Neural cell (in vitro differentiated cells): Measurements from ENCODE around the gene CLDN18. TPM values are rescaled to one million over a fixed set of nuclear protein-coding genes. Genes with fewer than 3 reads are reported as not detected.

Experiments used
- H2AFZ ChIP-seq: fragments of 200-600, 300-800 bp; sonication (generic), shearing (Covaris generic); 2 replicates; pipeline ENCODE4 v1.6.0; 2014; ENCODE audit warnings: low read depth, mild to moderate bottlenecking, antibody characterized with exemption, low read length, moderate library complexity
- H3F3A ChIP-seq: fragments of 200-600 bp; shearing (Covaris generic); 2 replicates; pipeline ENCODE4 v1.6.1; 2016; ENCODE audit warnings: mild to moderate bottlenecking, moderate library complexity, mixed read lengths, antibody characterized with exemption, low read length; ENCODE audit not compliant: insufficient read depth, poor library complexity, severe bottlenecking
- H3K27ac ChIP-seq: fragments of 200-600, 300-800 bp; sonication (generic), shearing (Covaris generic); 2 replicates; pipeline ENCODE4 v1.5.1; 2014; ENCODE audit warnings: mild to moderate bottlenecking, low read length, moderate library complexity
- H3K27me3 ChIP-seq: fragments of 300-800, 200-600 bp; sonication (generic), shearing (Covaris generic); 2 replicates; pipeline ENCODE4 v1.6.0; 2014; ENCODE audit warnings: mild to moderate bottlenecking, low read depth, low read length, moderate library complexity; ENCODE audit not compliant: insufficient read depth
- H3K36me3 ChIP-seq: fragments of 300-800, 200-600 bp; sonication (generic), shearing (Covaris generic); 2 replicates; pipeline ENCODE4 v1.5.1; 2014; ENCODE audit warnings: mild to moderate bottlenecking, antibody characterized with exemption, low read length, moderate library complexity; ENCODE audit not compliant: insufficient read depth
- H3K4me2 ChIP-seq: fragments of 300-800, 200-600 bp; sonication (generic), shearing (Covaris generic); 2 replicates; pipeline ENCODE4 v1.6.0; 2014; ENCODE audit warnings: mild to moderate bottlenecking, low read length
- H3K4me3 ChIP-seq: fragments of 300-800, 200-600 bp; sonication (generic), shearing (Covaris generic); 2 replicates; pipeline ENCODE4 v1.5.1; 2014; ENCODE audit warnings: mild to moderate bottlenecking, low read length, moderate library complexity
- H3K79me2 ChIP-seq: fragments of 200-600 bp; shearing (Covaris generic); replicated peaks from 2 replicates; pipeline ENCODE4 v1.6.0; 2014; ENCODE audit warnings: mild to moderate bottlenecking, low read length, moderate library complexity; ENCODE audit not compliant: insufficient read depth
- H3K9ac ChIP-seq: fragments of 300-800, 200-600 bp; sonication (generic), shearing (Covaris generic); 2 replicates; pipeline ENCODE4 v1.6.1; 2016; ENCODE audit warnings: mild to moderate bottlenecking, low read length, mixed read lengths
- H3K9me2 ChIP-seq: fragments of 200-600 bp; shearing (Covaris generic); 2 replicates; pipeline ENCODE4 v1.6.1; 2016; ENCODE audit warnings: mild to moderate bottlenecking, low read length, mixed read lengths; ENCODE audit not compliant: insufficient read depth
- H3K9me3 ChIP-seq: fragments of 200-600, 300-800 bp; sonication (generic), shearing (Covaris generic); 2 replicates; pipeline ENCODE4 v1.6.1; 2016; ENCODE audit warnings: mild to moderate bottlenecking, mixed run types, low read length, moderate library complexity, mixed read lengths
- H4K20me1 ChIP-seq: fragments of 200-600 bp; shearing (Covaris generic); 2 replicates; pipeline ENCODE4 v1.6.1; 2016; ENCODE audit warnings: mild to moderate bottlenecking, mixed run types; ENCODE audit not compliant: insufficient read depth
- EP300 ChIP-seq: fragments of 450-650 bp; conservative IDR thresholded peaks from 2 replicates; pipeline ENCODE4 v1.6.1; 2014; ENCODE audit warnings: antibody characterized with exemption, mild to moderate bottlenecking, moderate library complexity; ENCODE audit not compliant: poor library complexity, severe bottlenecking
- EZH2 ChIP-seq: fragments of 200-600, 300-800 bp; shearing (Covaris generic), sonication (generic); IDR thresholded peaks from 2 replicates; pipeline ENCODE4 v1.6.1; 2014; ENCODE audit warnings: antibody characterized with exemption, low read length, borderline replicate concordance, mild to moderate bottlenecking; ENCODE audit not compliant: insufficient read depth, poor library complexity, severe bottlenecking
- MXI1 ChIP-seq: fragments of 450-650 bp; conservative IDR thresholded peaks from 2 replicates; pipeline ENCODE4 v1.6.1; 2014; ENCODE audit warnings: antibody characterized with exemption, mild to moderate bottlenecking; ENCODE audit not compliant: poor library complexity, severe bottlenecking
- POLR2AphosphoS5 ChIP-seq: IDR thresholded peaks from 2 replicates; pipeline ENCODE4 v1.6.1; 2012
- RAD21 ChIP-seq: fragments of 450-650 bp; conservative IDR thresholded peaks from 2 replicates; pipeline ENCODE4 v1.6.1; 2014; ENCODE audit warnings: antibody characterized with exemption, mild to moderate bottlenecking, moderate library complexity
- SMC3 ChIP-seq: fragments of 450-650 bp; conservative IDR thresholded peaks from 2 replicates; pipeline ENCODE4 v1.6.1; 2014; ENCODE audit warnings: antibody characterized with exemption, mild to moderate bottlenecking, moderate library complexity; ENCODE audit not compliant: poor library complexity
- TAF1 ChIP-seq: IDR thresholded peaks from 2 replicates; pipeline ENCODE4 v1.6.1; 2012; ENCODE audit warnings: low read depth
- polyA plus RNA-seq: library from polyadenylated mRNA; depleted of rRNA; stranded (reverse); fragments of >200 nt; gene quantifications from 2 replicates; pipeline ENCODE4 v1.2.3, GENCODE V29; 2014
- TF ChIP-seq, protein P1 (sequence below): IDR thresholded peaks from 2 replicates; pipeline ENCODE4 v1.6.1; 2012; ENCODE audit warnings: borderline replicate concordance
- TF ChIP-seq, protein P2 (sequence below): fragments of 450-650 bp; IDR thresholded peaks from 2 replicates; pipeline ENCODE4 v1.5.1; 2014; ENCODE audit warnings: antibody characterized with exemption, mild to moderate bottlenecking, moderate library complexity; ENCODE audit not compliant: poor library complexity, severe bottlenecking

Gene CLDN18
- polyA plus RNA-seq, 1 donor from 2014 or later: not detected

DNA sequence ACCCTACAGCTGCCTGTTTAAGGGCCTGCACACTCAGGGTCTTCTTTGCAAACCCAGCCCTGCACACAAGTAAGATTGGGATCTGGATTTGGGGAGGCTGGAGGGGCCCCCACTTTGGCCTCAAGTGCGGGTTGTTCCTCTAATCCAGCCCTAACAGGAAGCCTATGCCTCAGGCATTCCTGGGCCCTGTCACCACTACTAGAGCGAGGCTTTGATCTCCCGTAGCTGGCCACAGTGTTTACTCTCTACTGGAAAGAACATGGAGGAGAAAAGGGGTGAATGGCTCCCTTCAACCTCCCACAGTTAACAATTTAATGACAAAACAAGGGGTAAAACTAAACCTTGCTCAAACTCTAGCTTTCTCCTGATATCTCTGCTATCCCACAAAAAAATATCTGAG lies 57.0 kb downstream of the CLDN18 start:
- Histone ChIP-seq H3K27me3 (no peaks in the 10 kb centered on the region), H3K4me3 (no peak overlapping the region), H3K9me2 (no peaks in the 10 kb centered on the region), H3F3A (no peaks in the 10 kb centered on the region), H3K27ac (no peak overlapping the region), H2AFZ (no peak overlapping the region), H4K20me1 (no peaks in the 10 kb centered on the region), H3K9ac (no peak overlapping the region), H3K9me3 (no peaks in the 10 kb centered on the region), H3K79me2 (no peaks in the 10 kb centered on the region), H3K36me3 (no peaks in the 10 kb centered on the region), H3K4me2 (no peak overlapping the region)
- TF ChIP-seq, protein P1, sequence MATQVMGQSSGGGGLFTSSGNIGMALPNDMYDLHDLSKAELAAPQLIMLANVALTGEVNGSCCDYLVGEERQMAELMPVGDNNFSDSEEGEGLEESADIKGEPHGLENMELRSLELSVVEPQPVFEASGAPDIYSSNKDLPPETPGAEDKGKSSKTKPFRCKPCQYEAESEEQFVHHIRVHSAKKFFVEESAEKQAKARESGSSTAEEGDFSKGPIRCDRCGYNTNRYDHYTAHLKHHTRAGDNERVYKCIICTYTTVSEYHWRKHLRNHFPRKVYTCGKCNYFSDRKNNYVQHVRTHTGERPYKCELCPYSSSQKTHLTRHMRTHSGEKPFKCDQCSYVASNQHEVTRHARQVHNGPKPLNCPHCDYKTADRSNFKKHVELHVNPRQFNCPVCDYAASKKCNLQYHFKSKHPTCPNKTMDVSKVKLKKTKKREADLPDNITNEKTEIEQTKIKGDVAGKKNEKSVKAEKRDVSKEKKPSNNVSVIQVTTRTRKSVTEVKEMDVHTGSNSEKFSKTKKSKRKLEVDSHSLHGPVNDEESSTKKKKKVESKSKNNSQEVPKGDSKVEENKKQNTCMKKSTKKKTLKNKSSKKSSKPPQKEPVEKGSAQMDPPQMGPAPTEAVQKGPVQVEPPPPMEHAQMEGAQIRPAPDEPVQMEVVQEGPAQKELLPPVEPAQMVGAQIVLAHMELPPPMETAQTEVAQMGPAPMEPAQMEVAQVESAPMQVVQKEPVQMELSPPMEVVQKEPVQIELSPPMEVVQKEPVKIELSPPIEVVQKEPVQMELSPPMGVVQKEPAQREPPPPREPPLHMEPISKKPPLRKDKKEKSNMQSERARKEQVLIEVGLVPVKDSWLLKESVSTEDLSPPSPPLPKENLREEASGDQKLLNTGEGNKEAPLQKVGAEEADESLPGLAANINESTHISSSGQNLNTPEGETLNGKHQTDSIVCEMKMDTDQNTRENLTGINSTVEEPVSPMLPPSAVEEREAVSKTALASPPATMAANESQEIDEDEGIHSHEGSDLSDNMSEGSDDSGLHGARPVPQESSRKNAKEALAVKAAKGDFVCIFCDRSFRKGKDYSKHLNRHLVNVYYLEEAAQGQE: no peak
- TF ChIP-seq SMC3: no peak
- TF ChIP-seq EP300: no peak
- no peak for TF ChIP-seq TAF1
- TF ChIP-seq, protein P2, sequence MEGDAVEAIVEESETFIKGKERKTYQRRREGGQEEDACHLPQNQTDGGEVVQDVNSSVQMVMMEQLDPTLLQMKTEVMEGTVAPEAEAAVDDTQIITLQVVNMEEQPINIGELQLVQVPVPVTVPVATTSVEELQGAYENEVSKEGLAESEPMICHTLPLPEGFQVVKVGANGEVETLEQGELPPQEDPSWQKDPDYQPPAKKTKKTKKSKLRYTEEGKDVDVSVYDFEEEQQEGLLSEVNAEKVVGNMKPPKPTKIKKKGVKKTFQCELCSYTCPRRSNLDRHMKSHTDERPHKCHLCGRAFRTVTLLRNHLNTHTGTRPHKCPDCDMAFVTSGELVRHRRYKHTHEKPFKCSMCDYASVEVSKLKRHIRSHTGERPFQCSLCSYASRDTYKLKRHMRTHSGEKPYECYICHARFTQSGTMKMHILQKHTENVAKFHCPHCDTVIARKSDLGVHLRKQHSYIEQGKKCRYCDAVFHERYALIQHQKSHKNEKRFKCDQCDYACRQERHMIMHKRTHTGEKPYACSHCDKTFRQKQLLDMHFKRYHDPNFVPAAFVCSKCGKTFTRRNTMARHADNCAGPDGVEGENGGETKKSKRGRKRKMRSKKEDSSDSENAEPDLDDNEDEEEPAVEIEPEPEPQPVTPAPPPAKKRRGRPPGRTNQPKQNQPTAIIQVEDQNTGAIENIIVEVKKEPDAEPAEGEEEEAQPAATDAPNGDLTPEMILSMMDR: no peak
- TF ChIP-seq RAD21: no peak
- TF ChIP-seq MXI1: no peak
- TF ChIP-seq POLR2AphosphoS5: no peak
- TF ChIP-seq EZH2: no peak

DNA sequence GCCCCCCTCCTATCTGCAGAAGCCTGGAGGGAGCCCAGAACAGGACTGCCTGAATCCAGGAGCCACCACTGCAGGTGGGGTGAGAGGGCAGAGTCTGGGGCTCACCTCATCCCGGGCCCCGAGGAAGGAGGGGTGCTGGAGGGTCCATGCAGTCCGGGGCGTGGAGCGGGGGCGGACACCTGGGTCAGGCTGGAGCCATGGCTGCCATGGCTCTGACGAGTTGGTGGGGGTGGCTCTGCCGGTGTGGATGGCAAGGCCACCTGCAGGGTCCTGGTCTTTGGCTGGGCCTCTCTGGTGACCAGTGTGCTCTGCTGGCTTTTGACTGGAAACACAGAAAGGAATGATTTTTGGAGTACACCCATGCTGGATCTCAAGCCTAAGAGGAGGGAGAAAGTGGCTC lies 58.1 kb downstream of the CLDN18 start:
- Histone ChIP-seq H3K4me2 (no peak overlapping the region), H2AFZ (no peak overlapping the region), H3K9ac (no peak overlapping the region), H3K4me3 (no peak overlapping the region), H3K79me2 (no peaks in the 10 kb centered on the region), H3K27me3 (no peaks in the 10 kb centered on the region), H3F3A (no peaks in the 10 kb centered on the region), H3K9me2 (no peaks in the 10 kb centered on the region), H3K27ac (no peak overlapping the region), H3K9me3 (no peaks in the 10 kb centered on the region), H3K36me3 (no peaks in the 10 kb centered on the region), H4K20me1 (no peaks in the 10 kb centered on the region)
- TF ChIP-seq EP300 (no peak), EZH2 (no peak), TAF1 (no peak)
